HG03175 (cell line): ENCODE results near the gene ANXA7.
"Not testable (repeated sequence)": the region's sequence is repeated elsewhere in the genome, so short reads cannot be mapped to it uniquely, and the experiment has no call there.

Experiments
- ATAC-seq: cut with Tn5 transposase; IDR thresholded peaks from one replicate; pipeline ENCODE4 v1.9.1; 2021; ENCODE audit warnings: mild to moderate bottlenecking, moderate library complexity; ENCODE audit not compliant: unreplicated experiment

Gene ANXA7

GRCh38 chr10:73344269-73344668 lies 69.6 kb downstream of the ANXA7 start:
- ATAC-seq = no peak

- ATAC-seq = no peak
These were observed 73.7 kb downstream of the ANXA7 start for GRCh38 chr10:73340121-73340520.

GRCh38 chr10:73339436-73339835 lies 74.4 kb downstream of the ANXA7 start:
- ATAC-seq = no peak

GRCh38 chr10:73338801-73339368 lies 75.0 kb downstream of the ANXA7 start:
- ATAC-seq = no peak

- no peak for ATAC-seq
These were observed 80.7 kb downstream of the ANXA7 start for GRCh38 chr10:73333202-73333601.

GRCh38 chr10:73332379-73332778 lies 81.5 kb downstream of the ANXA7 start:
- ATAC-seq = no peak

- not testable (repeated sequence) for ATAC-seq
These were observed 85.3 kb downstream of the ANXA7 start for GRCh38 chr10:73328523-73328922.

- ATAC-seq = not testable (repeated sequence)
These were observed 88.6 kb downstream of the ANXA7 start for GRCh38 chr10:73325290-73325689.
